Sigmoid colon (tissue), 7 donors: ENCODE data around the gene MEF2D. TPM values are rescaled to one million over a fixed set of nuclear protein-coding genes. Genes with fewer than 3 reads are reported as not detected.

Source experiments
- DNase-seq: peaks from one replicate; pipeline ENCODE4 v3.0.0-alpha.2; 2019
- H3K27ac ChIP-seq, 4 donors: fragments of 200-600 bp; sonication (generic); one replicate each; pipeline ENCODE4 v1.5.1; 2016 to 2019; ENCODE audit warnings: mild to moderate bottlenecking in 1 of 4
- H3K27me3 ChIP-seq, 3 donors: fragments of 200-600 bp; sonication (generic); one replicate each; pipeline ENCODE4 v1.5.1; 2019; ENCODE audit warnings: mild to moderate bottlenecking in 1 of 3
- H3K36me3 ChIP-seq, 4 donors: fragments of 200-600 bp; sonication (generic); one replicate each; pipeline ENCODE4 v1.5.1; 2016 to 2019
- H3K4me1 ChIP-seq, 4 donors: fragments of 200-600 bp; sonication (generic); one replicate each; pipeline ENCODE4 v1.5.1; 2017 to 2019
- H3K4me3 ChIP-seq, 4 donors: fragments of 200-600 bp; sonication (generic); one replicate each; pipeline ENCODE4 v1.5.1; 2017 to 2019; ENCODE audit warnings: mild to moderate bottlenecking in 2 of 4, moderate library complexity in 1 of 4
- H3K9me3 ChIP-seq, 4 donors: fragments of 200-600 bp in 3 of 4; sonication (generic) in 3 of 4; one replicate each; pipeline versions ENCODE4 v1.5.1 to v1.6.1; 2013 to 2019
- CTCF ChIP-seq, 4 experiments: fragments of 450-650 bp in 3 of 4; fragments of 200-600 bp in 1 of 4; IDR thresholded peaks; one replicate each; pipeline ENCODE4 v1.5.1; 2016 to 2019; ENCODE audit warnings: antibody characterized with exemption in 4 of 4, mild to moderate bottlenecking in 3 of 4, moderate library complexity in 2 of 4
- EP300 ChIP-seq, 4 donors: sonication (generic); formaldehyde crosslinking; IDR thresholded peaks; one replicate each; pipeline ENCODE4 v1.6.1; 2017; ENCODE audit warnings: antibody characterized with exemption in 4 of 4
- POLR2A ChIP-seq, 2 donors: fragments of 450-650 bp; IDR thresholded peaks; one replicate each; pipeline ENCODE4 v1.6.1; 2016; ENCODE audit warnings: antibody characterized with exemption in 2 of 2, mild to moderate bottlenecking in 2 of 2, moderate library complexity in 2 of 2
- POLR2AphosphoS5 ChIP-seq, 4 donors: sonication (generic); formaldehyde crosslinking; IDR thresholded peaks; one replicate each; pipeline ENCODE4 v1.6.1; 2017; ENCODE audit warnings: antibody characterized with exemption in 4 of 4
- WGBS, 2 donors: extraction: QIAGEN DNeasy Blood & Tissue Kit; methylation state at CpG; one replicate each; pipeline ENCODE4 v1.1.7; 2013; 5-methylcytosine and 5-hydroxymethylcytosine counted together
- intact Hi-C: fragments of 100-400 bp; cut with DNase I; formaldehyde crosslinking; loops from one replicate; pipeline ENCODE4 v1.15.1; 2023
- polyA plus RNA-seq, 3 donors: library from polyadenylated mRNA; stranded (reverse); fragments of 200-250 nt; gene quantifications; one replicate each; pipeline ENCODE4 v1.2.3, GENCODE V29; 2013
- total RNA-seq, 4 donors: library from RNA; depleted of rRNA; stranded (reverse); fragments of >200 nt; gene quantifications; one replicate each; pipeline ENCODE4 v1.1.0, GENCODE V29; 2016
- donor health status: healthy with polysubstance abuse.
- donor health status: Bipolar disorder and iron deficiency.
- donor health status: healthy.

The MEF2D gene
- total and polyA plus RNA-seq, 7 donors = 13.2 to 61.6 (median 39.8) TPM

- Histone ChIP-seq H3K27ac (peak overlapping the region; percentile 78 to 100 (median 96)), H3K4me1 (peaks cover 0 to 52% (median 50%) of the 10 kb centered on the region in 4 donors), H3K36me3 (peaks cover 20 to 56% (median 38%) of the 10 kb centered on the region in 4 donors), H3K9me3 (no peaks in the 10 kb centered on the region), H3K4me3 (no peak overlapping the region), H3K27me3 (no peaks in the 10 kb centered on the region)
- 74 to 76% methylated on average over 17 of the region's 17 CpGs for WGBS, 2 donors
- intact Hi-C loops = no loop called here
- DNase-seq = no peak
- TF ChIP-seq EP300 (IDR thresholded peaks at IDR 0.05) (no peak), CTCF (IDR thresholded peaks at IDR 0.05) (no peak), POLR2A (IDR thresholded peaks at IDR 0.05) (no peak), POLR2AphosphoS5 (IDR thresholded peaks at IDR 0.05) (no peak)
Measured at GRCh38 chr1:156465747-156466365, 34.7 kb downstream of the MEF2D start.

GRCh38 chr1:156464825-156465452 is 35.6 kb downstream of the MEF2D start:
- H3K27me3 ChIP-seq = no peaks in the 10 kb centered on the region
- peak in 1 of 4 donors; percentile 18 for TF ChIP-seq POLR2AphosphoS5 (IDR thresholded peaks at IDR 0.05)
- TF ChIP-seq CTCF (IDR thresholded peaks at IDR 0.05) = no peak
- no peak overlapping the region for H3K4me3 ChIP-seq
- H3K27ac ChIP-seq = peak overlapping the region; percentile 78 to 100 (median 96)
- 74 to 81% methylated on average over 9 of the region's 9 CpGs for WGBS, 2 donors
- H3K4me1 ChIP-seq = peaks cover 0 to 52% (median 50%) of the 10 kb centered on the region in 4 donors
- peaks cover 20 to 46% (median 32%) of the 10 kb centered on the region in 4 donors for H3K36me3 ChIP-seq
- intact Hi-C loops = no loop called here
- no peaks in the 10 kb centered on the region for H3K9me3 ChIP-seq
- no peak for DNase-seq

GRCh38 chr1:156464335-156464734 is 36.2 kb downstream of the MEF2D start:
- Histone ChIP-seq H3K36me3 (peaks cover 20 to 40% (median 27%) of the 10 kb centered on the region in 4 donors), H3K9me3 (no peaks in the 10 kb centered on the region), H3K27ac (peak overlapping the region; percentile 78 to 100 (median 96)), H3K4me3 (no peak overlapping the region), H3K27me3 (no peaks in the 10 kb centered on the region), H3K4me1 (peaks cover 0 to 52% (median 50%) of the 10 kb centered on the region in 4 donors)
- TF ChIP-seq POLR2AphosphoS5 (IDR thresholded peaks at IDR 0.05) (no peak), POLR2A (IDR thresholded peaks at IDR 0.05) (no peak), EP300 (IDR thresholded peaks at IDR 0.05) (no peak), CTCF (IDR thresholded peaks at IDR 0.05) (no peak)
- 63 to 71% methylated on average over 3 of the region's 3 CpGs for WGBS, 2 donors
- intact Hi-C loops = no loop called here
- peak; percentile 68 for DNase-seq

- no peaks in the 10 kb centered on the region for H3K9me3 ChIP-seq
- no peak overlapping the region for H3K4me3 ChIP-seq
- intact Hi-C loops = no loop called here
- H3K27ac ChIP-seq = peak overlapping the region; percentile 78 to 100 (median 96)
- TF ChIP-seq EP300 (IDR thresholded peaks at IDR 0.05) (peak in 3 of 4 donors; percentile 55 to 95 (median 93)), CTCF (IDR thresholded peaks at IDR 0.05) (no peak), POLR2AphosphoS5 (IDR thresholded peaks at IDR 0.05) (peak; percentile 36 to 76 (median 66))
- peaks cover 16 to 36% (median 23%) of the 10 kb centered on the region in 4 donors for H3K36me3 ChIP-seq
- H3K4me1 ChIP-seq = peaks cover 0 to 52% (median 50%) of the 10 kb centered on the region in 4 donors
- DNase-seq = no peak
- no peaks in the 10 kb centered on the region for H3K27me3 ChIP-seq
- 71 to 78% methylated on average over 4 of the region's 4 CpGs for WGBS, 2 donors
Measured at GRCh38 chr1:156463874-156464273, 36.7 kb downstream of the MEF2D start.
